ENCODE measurements around the gene ZNF410. TPM values are rescaled to one million over a fixed set of nuclear protein-coding genes. Genes with fewer than 3 reads are reported as not detected.

ZNF410 gene
- total and polyA plus RNA-seq, 2 donors (not counting 3 experiments of a cell fraction or from before 2014, with no cell fraction given) = 21.8 to 45.0 TPM

- no peak for FAIRE-seq
Measured at GRCh38 chr14:73973497-73973896, 86.8 kb downstream of the ZNF410 start.

More at GRCh38 chr14:73973497-73973896, 86.8 kb downstream of the ZNF410 start:
- Histone ChIP-seq H3K27ac (ENCODE audit: insufficient read depth, low read depth, low read length) (no peak overlapping the region), H3K4me3 (replicated peaks in 1 of 3; ENCODE audit: insufficient read depth in 1 of 3, low read depth in 1 of 3, low read length in 3 of 3) (no peak overlapping the region), H4K20me1 (replicated peaks; ENCODE audit: control insufficient read depth, extremely low read depth, insufficient read depth, low read length) (no peaks in the 10 kb centered on the region), H2AFZ (ENCODE audit: low read depth, low read length) (no peak overlapping the region), H3K79me2 (ENCODE audit: control insufficient read depth, insufficient read depth, low read length) (no peaks in the 10 kb centered on the region), H3K9ac (replicated peaks; ENCODE audit: extremely low read depth, insufficient read depth, low read length) (no peak overlapping the region), H3K27me3 (ENCODE audit: control insufficient read depth in 2 of 2, insufficient read depth in 2 of 2, low read length in 2 of 2) (no peaks in the 10 kb centered on the region), H3K9me3 (replicated peaks; ENCODE audit: control insufficient read depth, insufficient read depth, low read length) (no peaks in the 10 kb centered on the region), H3K9me1 (replicated peaks; ENCODE audit: control insufficient read depth, extremely low read depth, insufficient read depth, low read length) (no peaks in the 10 kb centered on the region), H3K4me2 (ENCODE audit: insufficient read depth, low read length) (no peak overlapping the region), H3K4me1 (ENCODE audit: control insufficient read depth, extremely low read depth, insufficient read depth, low read length) (no peaks in the 10 kb centered on the region), H3K36me3 (ENCODE audit: control insufficient read depth in 2 of 2, extremely low read depth in 1 of 2, insufficient read depth in 2 of 2, low read length in 2 of 2) (peaks cover 0 to 4% of the 10 kb centered on the region in 2 experiments)
- intact Hi-C loops (cut with micrococcal nuclease) = no loop called here
- DNase-seq (ENCODE audit: low read depth, low spot score) = no peak
- no peak for TF ChIP-seq GATA2 (IDR thresholded peaks at IDR 0.05; ENCODE audit: insufficient read depth, insufficient read length, low read depth, low read length)
- no peak for TF ChIP-seq EZH2 (IDR thresholded peaks at IDR 0.05; ENCODE audit: borderline replicate concordance, low read depth, low read length, severe bottlenecking)
- no peak for TF ChIP-seq MAX (IDR thresholded peaks at IDR 0.05; ENCODE audit: insufficient read depth, insufficient read length)
- no peak for TF ChIP-seq JUN (IDR thresholded peaks at IDR 0.05; ENCODE audit: borderline replicate concordance, insufficient read depth, insufficient read length, low read depth)
- TF ChIP-seq POLR2AphosphoS5 (IDR thresholded peaks at IDR 0.05; ENCODE audit: insufficient read depth, low read depth, low read length) = no peak
- no peak for TF ChIP-seq MYC (IDR thresholded peaks at IDR 0.05; ENCODE audit: low read depth, low read length)
- TF ChIP-seq POLR2A (IDR thresholded peaks at IDR 0.05; ENCODE audit: low read depth, low read length) = no peak
- TF ChIP-seq FOS (IDR thresholded peaks at IDR 0.05; ENCODE audit: borderline replicate concordance, insufficient read depth, low read length) = no peak
- TF ChIP-seq, protein P1, sequence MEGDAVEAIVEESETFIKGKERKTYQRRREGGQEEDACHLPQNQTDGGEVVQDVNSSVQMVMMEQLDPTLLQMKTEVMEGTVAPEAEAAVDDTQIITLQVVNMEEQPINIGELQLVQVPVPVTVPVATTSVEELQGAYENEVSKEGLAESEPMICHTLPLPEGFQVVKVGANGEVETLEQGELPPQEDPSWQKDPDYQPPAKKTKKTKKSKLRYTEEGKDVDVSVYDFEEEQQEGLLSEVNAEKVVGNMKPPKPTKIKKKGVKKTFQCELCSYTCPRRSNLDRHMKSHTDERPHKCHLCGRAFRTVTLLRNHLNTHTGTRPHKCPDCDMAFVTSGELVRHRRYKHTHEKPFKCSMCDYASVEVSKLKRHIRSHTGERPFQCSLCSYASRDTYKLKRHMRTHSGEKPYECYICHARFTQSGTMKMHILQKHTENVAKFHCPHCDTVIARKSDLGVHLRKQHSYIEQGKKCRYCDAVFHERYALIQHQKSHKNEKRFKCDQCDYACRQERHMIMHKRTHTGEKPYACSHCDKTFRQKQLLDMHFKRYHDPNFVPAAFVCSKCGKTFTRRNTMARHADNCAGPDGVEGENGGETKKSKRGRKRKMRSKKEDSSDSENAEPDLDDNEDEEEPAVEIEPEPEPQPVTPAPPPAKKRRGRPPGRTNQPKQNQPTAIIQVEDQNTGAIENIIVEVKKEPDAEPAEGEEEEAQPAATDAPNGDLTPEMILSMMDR (IDR thresholded peaks at IDR 0.05; ENCODE audit: extremely low read depth in 1 of 2, insufficient read depth in 1 of 2, low read depth in 1 of 2, low read length in 2 of 2) = no peak
- BruUV-seq (replicated peaks) = no TSS peak
- dilution Hi-C loops (cut with MboI; ENCODE audit: extremely low pct_ligation_motif_present, low sequenced_read_pairs) = no loop called here
- ChIA-PET CTCF (interaction anchor here (0.6 to 0.7 kb wide), 2 partner anchors 9 to 63 kb away, joined by 3 read pairs; no protein-coding TSS in a partner anchor), POLR2A (no interaction called here)

Measured in endothelial cell of umbilical vein (primary cell).